SK-N-SH (cell line): Measurements from ENCODE around the gene KIAA0513. TPM values are rescaled to one million over a fixed set of nuclear protein-coding genes. Genes with fewer than 3 reads are reported as not detected.

Source experiments
- CTCF ChIA-PET: fragments of 300-600, 350-600 bp; formaldehyde crosslinking; extraction: SDS; loops from one replicate; lab custom pipeline; 2021; lab: Yijun Ruan, JAX
- POLR2A ChIA-PET: fragments of 350-600 bp; sonication (Branson Sonifier 250); formaldehyde crosslinking; extraction: SDS; loops from one replicate; lab custom pipeline; 2020; ENCODE audit warnings: antibody characterized with exemption, inconsistent platforms; lab: Yijun Ruan, JAX
- DNase-seq: peaks from one replicate; pipeline ENCODE4 v3.0.0; 2012
- H2AFZ ChIP-seq: fragments of 200-600 bp; sonication (generic); 2 replicates; pipeline ENCODE4 v1.8.1; 2016; ENCODE audit warnings: antibody characterized with exemption, mild to moderate bottlenecking, low read depth
- H3F3A ChIP-seq: fragments of 200-600 bp; sonication (generic); replicated peaks from 2 replicates; pipeline ENCODE3; 2016; ENCODE audit warnings: antibody characterized with exemption, mild to moderate bottlenecking; ENCODE audit not compliant: insufficient read depth
- H3K27ac ChIP-seq, 2 experiments: fragments of 200-500 bp in 1 of 2; fragments of 200-600 bp in 1 of 2; sonication (Bioruptor generic) in 1 of 2; sonication (generic), shearing (Covaris generic) in 1 of 2; 2 replicates each; pipeline versions ENCODE4 v1.5.1 to v1.6.1; 2014 to 2016; ENCODE audit warnings: low read depth in 2 of 2, inconsistent platforms in 1 of 2, low read length in 1 of 2, mild to moderate bottlenecking in 1 of 2, mixed read lengths in 1 of 2
- H3K27me3 ChIP-seq: fragments of 200-600 bp; sonication (generic), shearing (Covaris generic); 2 replicates; pipeline ENCODE4 v1.6.1; 2016; ENCODE audit warnings: mixed run types; ENCODE audit not compliant: insufficient read depth
- H3K36me3 ChIP-seq, 2 experiments: fragments of 200-500 bp in 1 of 2; fragments of 200-600 bp in 1 of 2; sonication (Bioruptor generic) in 1 of 2; sonication (generic) in 1 of 2; replicated peaks in 1 of 2; 2 replicates each; pipeline versions ENCODE3 to v1.5.1; 2014 to 2016; ENCODE audit warnings: low read length in 1 of 2, mild to moderate bottlenecking in 1 of 2; ENCODE audit not compliant: insufficient read depth in 2 of 2, control insufficient read depth in 1 of 2
- H3K4me1 ChIP-seq, 2 experiments: fragments of 200-500 bp in 1 of 2; fragments of 200-600 bp in 1 of 2; sonication (Bioruptor generic) in 1 of 2; sonication (generic), shearing (Covaris generic) in 1 of 2; 2 replicates each; pipeline versions ENCODE4 v1.5.1 to v1.6.1; 2014 to 2016; ENCODE audit warnings: low read depth in 1 of 2, low read length in 1 of 2, mixed run types in 1 of 2; ENCODE audit not compliant: insufficient read depth in 2 of 2, control insufficient read depth in 1 of 2
- H3K4me2 ChIP-seq: fragments of 200-600 bp; sonication (generic), shearing (Covaris generic); 2 replicates; pipeline ENCODE4 v1.6.1; 2017; ENCODE audit warnings: mixed run types
- H3K4me3 ChIP-seq, 2 experiments: fragments of 200-500 bp in 1 of 2; fragments of 200-600 bp in 1 of 2; sonication (Bioruptor generic) in 1 of 2; sonication (generic), shearing (Covaris generic) in 1 of 2; 2 replicates each; pipeline versions ENCODE4 v1.5.1 to v1.8.1; 2014 to 2016; ENCODE audit warnings: low read depth in 2 of 2, inconsistent platforms in 1 of 2, low read length in 1 of 2, mild to moderate bottlenecking in 1 of 2, mixed read lengths in 1 of 2, moderate library complexity in 1 of 2
- H3K79me2 ChIP-seq: fragments of 200-600 bp; sonication (generic); 2 replicates; pipeline ENCODE4 v1.8.1; 2017; ENCODE audit warnings: mild to moderate bottlenecking; ENCODE audit not compliant: insufficient read depth
- H3K9ac ChIP-seq: fragments of 200-600 bp; sonication (generic); 2 replicates; pipeline ENCODE4 v1.6.1; 2017; ENCODE audit warnings: mixed run types
- H3K9me2 ChIP-seq: fragments of 200-600 bp; sonication (generic); 2 replicates; pipeline ENCODE4 v1.6.1; 2017; ENCODE audit warnings: mixed run types
- H3K9me3 ChIP-seq: fragments of 200-600 bp; sonication (generic); 2 replicates; pipeline ENCODE4 v1.6.1; 2017; ENCODE audit warnings: mixed run types, mild to moderate bottlenecking, moderate library complexity
- H4K20me1 ChIP-seq: fragments of 200-600 bp; sonication (generic); 2 replicates; pipeline ENCODE4 v1.6.1; 2017; ENCODE audit warnings: mild to moderate bottlenecking, mixed run types; ENCODE audit not compliant: insufficient read depth
- CTCF ChIP-seq: fragments of 200-600 bp; sonication (generic); IDR thresholded peaks from 2 replicates; pipeline ENCODE4 v1.6.1; 2017; ENCODE audit warnings: antibody characterized with exemption, mild to moderate bottlenecking, moderate library complexity
- EP300 ChIP-seq, 2 experiments: IDR thresholded peaks; 2 replicates each; pipeline versions ENCODE4 v1.4.0 to v1.6.1; 2012; ENCODE audit warnings: borderline replicate concordance in 1 of 2, low read depth in 1 of 2, low read length in 1 of 2
- EZH2phosphoT487 ChIP-seq: fragments of 200-600 bp; sonication (generic); IDR thresholded peaks from 2 replicates; pipeline ENCODE4 v1.6.1; 2017; ENCODE audit warnings: low read depth, mixed run types, mild to moderate bottlenecking, antibody characterized with exemption, moderate library complexity, borderline replicate concordance
- FOXJ3 ChIP-seq: sonication (generic); formaldehyde crosslinking; IDR thresholded peaks from 2 replicates; pipeline ENCODE4 v1.5.1; 2020; ENCODE audit warnings: mild to moderate bottlenecking, missing genetic modification reagents
- GABPA ChIP-seq: IDR thresholded peaks from 2 replicates; pipeline ENCODE4 v1.4.0; 2012; ENCODE audit warnings: low read depth, mild to moderate bottlenecking
- JUND ChIP-seq: IDR thresholded peaks from 2 replicates; pipeline ENCODE4 v1.4.0; 2012
- MAX ChIP-seq: IDR thresholded peaks from 2 replicates; pipeline ENCODE4 v1.4.0; 2012; ENCODE audit warnings: low read depth
- MEF2A ChIP-seq: IDR thresholded peaks from 2 replicates; pipeline ENCODE4 v1.4.0; 2012; ENCODE audit warnings: low read depth, borderline replicate concordance
- MXI1 ChIP-seq: IDR thresholded peaks from 2 replicates; pipeline ENCODE4 v1.6.1; 2012; ENCODE audit warnings: mild to moderate bottlenecking, low read depth, low read length, improper control_type of control experiment
- POLR2AphosphoS5 ChIP-seq: IDR thresholded peaks from 2 replicates; pipeline ENCODE4 v1.6.1; 2012; ENCODE audit warnings: low read depth, low read length
- RXRA ChIP-seq: IDR thresholded peaks from 2 replicates; pipeline ENCODE4 v1.4.0; 2012; ENCODE audit warnings: low read depth, mild to moderate bottlenecking, borderline replicate concordance
- TCF12 ChIP-seq: IDR thresholded peaks from 2 replicates; pipeline ENCODE4 v1.4.0; 2012
- TEAD4 ChIP-seq: IDR thresholded peaks from 2 replicates; pipeline ENCODE4 v1.4.0; 2012; ENCODE audit warnings: mild to moderate bottlenecking, borderline replicate concordance; ENCODE audit not compliant: insufficient read depth
- YY1 ChIP-seq: IDR thresholded peaks from 2 replicates; pipeline ENCODE4 v1.4.0; 2012; ENCODE audit warnings: low read depth, mild to moderate bottlenecking
- WGBS: methylation state at CpG from one replicate; pipeline ENCODE4 v1.1.6; 2017; ENCODE audit warnings: low lambda C conversion rate; 5-methylcytosine and 5-hydroxymethylcytosine counted together
- polyA plus RNA-seq, 3 experiments: library from polyadenylated mRNA; depleted of rRNA; stranded (reverse); fragments of >200 nt; gene quantifications; 2 replicates each; pipeline ENCODE4 v1.2.3, GENCODE V29; 2012
- TF ChIP-seq, protein P1 (sequence below): fragments of 150-350 bp; IDR thresholded peaks from 2 replicates; pipeline ENCODE4 v1.6.1; 2016; ENCODE audit warnings: mild to moderate bottlenecking, low read depth, low read length
- TF ChIP-seq, protein P2 (sequence below): IDR thresholded peaks from 2 replicates; pipeline ENCODE4; 2012

The KIAA0513 gene
- polyA plus RNA-seq, 1 of the 3 experiments (the other 2 are of a cell fraction): 6.5 TPM

DNA sequence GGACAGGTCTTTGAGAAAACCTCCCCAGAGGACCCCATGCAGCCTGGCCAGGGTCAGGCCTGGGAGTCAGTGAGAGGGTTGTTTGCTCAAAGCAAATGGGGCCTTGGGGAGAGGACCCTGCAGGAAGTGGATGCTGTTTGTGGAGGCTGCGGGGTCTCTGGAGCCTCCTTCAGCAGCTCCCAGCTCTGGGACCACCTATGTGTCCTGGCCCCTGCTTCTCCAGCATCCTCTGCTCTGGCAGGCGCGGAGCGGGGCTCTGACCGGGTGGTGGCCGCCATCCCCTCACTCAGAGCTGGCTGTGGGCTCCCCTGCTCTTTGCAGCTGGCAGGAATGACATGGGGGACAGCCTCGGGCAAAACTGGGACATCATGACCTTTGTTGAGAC is 114.5 kb downstream of the KIAA0513 start:
- WGBS: no CpG with 5 or more reads among the region's 7 CpGs
- TF ChIP-seq TEAD4 (no peak), POLR2AphosphoS5 (no peak), TCF12 (no peak), GABPA (no peak), FOXJ3 (CRISPR knock-in tag) (no peak), JUND (no peak), MXI1 (no peak), MAX (no peak), EZH2phosphoT487 (no peak)
- TF ChIP-seq, protein P1, sequence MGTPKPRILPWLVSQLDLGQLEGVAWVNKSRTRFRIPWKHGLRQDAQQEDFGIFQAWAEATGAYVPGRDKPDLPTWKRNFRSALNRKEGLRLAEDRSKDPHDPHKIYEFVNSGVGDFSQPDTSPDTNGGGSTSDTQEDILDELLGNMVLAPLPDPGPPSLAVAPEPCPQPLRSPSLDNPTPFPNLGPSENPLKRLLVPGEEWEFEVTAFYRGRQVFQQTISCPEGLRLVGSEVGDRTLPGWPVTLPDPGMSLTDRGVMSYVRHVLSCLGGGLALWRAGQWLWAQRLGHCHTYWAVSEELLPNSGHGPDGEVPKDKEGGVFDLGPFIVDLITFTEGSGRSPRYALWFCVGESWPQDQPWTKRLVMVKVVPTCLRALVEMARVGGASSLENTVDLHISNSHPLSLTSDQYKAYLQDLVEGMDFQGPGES: no peak
- TF ChIP-seq, protein P2, sequence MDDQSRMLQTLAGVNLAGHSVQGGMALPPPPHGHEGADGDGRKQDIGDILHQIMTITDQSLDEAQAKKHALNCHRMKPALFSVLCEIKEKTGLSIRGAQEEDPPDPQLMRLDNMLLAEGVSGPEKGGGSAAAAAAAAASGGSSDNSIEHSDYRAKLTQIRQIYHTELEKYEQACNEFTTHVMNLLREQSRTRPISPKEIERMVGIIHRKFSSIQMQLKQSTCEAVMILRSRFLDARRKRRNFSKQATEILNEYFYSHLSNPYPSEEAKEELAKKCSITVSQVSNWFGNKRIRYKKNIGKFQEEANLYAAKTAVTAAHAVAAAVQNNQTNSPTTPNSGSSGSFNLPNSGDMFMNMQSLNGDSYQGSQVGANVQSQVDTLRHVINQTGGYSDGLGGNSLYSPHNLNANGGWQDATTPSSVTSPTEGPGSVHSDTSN: no peak
- no peaks in the 10 kb centered on the region for H3K9me3 ChIP-seq
- no peaks in the 10 kb centered on the region for H3K79me2 ChIP-seq
- no peak overlapping the region for H3K4me2 ChIP-seq
- ChIA-PET POLR2A (interaction anchor here (0.6 kb wide), 1 partner anchor 106 kb away, joined by 3 read pairs; no protein-coding TSS in a partner anchor), CTCF (interaction anchor here (2.3 to 3.1 kb wide), 2 partner anchors 27 to 31 kb away, joined by 11 to 14 read pairs; no protein-coding TSS in a partner anchor)
- DNase-seq: no peak
- peaks cover 0 to 38% of the 10 kb centered on the region in 2 experiments; a peak in 2 of 4 replicates for H3K4me1 ChIP-seq
- H3K27me3 ChIP-seq: no peaks in the 10 kb centered on the region
- H3K9me2 ChIP-seq: no peaks in the 10 kb centered on the region
- H3K9ac ChIP-seq: no peak overlapping the region
- H3K4me3 ChIP-seq: no peak overlapping the region
- H4K20me1 ChIP-seq: no peaks in the 10 kb centered on the region
- no peaks in the 10 kb centered on the region for H3K36me3 ChIP-seq
- no peaks in the 10 kb centered on the region for H3F3A ChIP-seq
- H3K27ac ChIP-seq: no peak overlapping the region
- H2AFZ ChIP-seq: no peak overlapping the region

GRCh38 chr16:85142771-85143211 is 115.2 kb downstream of the KIAA0513 start:
- Histone ChIP-seq H3K9ac (no peak overlapping the region), H3K4me1 (peaks cover 0 to 39% of the 10 kb centered on the region in 2 experiments; a peak in 2 of 4 replicates), H3K36me3 (no peaks in the 10 kb centered on the region), H3K27me3 (no peaks in the 10 kb centered on the region), H3K4me2 (no peak overlapping the region), H3K9me3 (no peaks in the 10 kb centered on the region), H3K79me2 (no peaks in the 10 kb centered on the region), H3F3A (no peaks in the 10 kb centered on the region), H4K20me1 (no peaks in the 10 kb centered on the region), H3K9me2 (no peaks in the 10 kb centered on the region), H3K4me3 (no peak overlapping the region), H2AFZ (no peak overlapping the region), H3K27ac (no peak overlapping the region)
- no peak for TF ChIP-seq EP300 (IDR thresholded peaks at IDR 0.05; ENCODE audit: borderline replicate concordance in 1 of 2, low read depth in 1 of 2, low read length in 1 of 2)
- TF ChIP-seq RXRA: no peak
- no peak for TF ChIP-seq YY1
- no peak for TF ChIP-seq CTCF
- no peak for TF ChIP-seq MEF2A
- TF ChIP-seq, protein P2: no peak
- ChIA-PET POLR2A (interaction anchor here (1.4 kb wide), 1 partner anchor 9 kb away, joined by 3 read pairs; no protein-coding TSS in a partner anchor), CTCF (interaction anchor here (1.2 to 2.3 kb wide), 3 partner anchors 28 to 59 kb away, joined by 5 to 11 read pairs (median 7); no protein-coding TSS in a partner anchor)
- 85% methylated on average over 15 of the region's 19 CpGs for WGBS
- DNase-seq: no peak
